ENCODE measurements around the gene CELSR1. TPM values are rescaled to one million over a fixed set of nuclear protein-coding genes. Genes with fewer than 3 reads are reported as not detected.

The CELSR1 gene
- total RNA-seq, 2 experiments from 2014 or later, result 3.7 to 5.2 TPM

DNA sequence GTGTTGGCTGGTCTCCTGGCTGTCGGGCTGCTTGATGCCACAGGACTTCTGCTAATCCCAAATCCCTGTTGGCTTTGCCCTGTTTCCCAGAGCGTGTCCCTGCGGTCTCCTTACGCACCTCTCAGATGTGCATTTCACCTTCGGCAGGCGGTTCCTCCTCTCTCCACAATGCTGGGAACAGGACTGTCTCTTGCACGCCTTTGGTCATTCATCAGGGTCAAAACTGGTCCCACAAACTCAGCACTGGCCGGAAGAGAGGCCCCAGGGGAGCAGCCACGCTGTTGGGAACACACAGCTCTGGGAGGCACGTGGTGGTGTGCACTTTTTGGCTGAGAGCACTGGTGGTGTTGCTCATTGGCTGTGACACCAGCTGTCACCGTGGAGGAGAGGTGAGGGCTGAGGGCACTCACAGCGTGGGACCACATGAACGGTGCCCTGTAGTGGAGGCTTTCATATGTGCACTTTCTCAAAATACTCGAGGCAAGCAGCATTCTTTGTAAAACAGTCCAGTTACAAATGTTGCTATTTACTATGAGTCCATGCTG is 217.2 kb downstream of the CELSR1 start:
- no peak overlapping the region for H3K4me2 ChIP-seq (ENCODE audit: low read length)

GRCh38 chr22:46319319-46319718 is 218.1 kb downstream of the CELSR1 start:
- no peak overlapping the region for H3K4me3 ChIP-seq (ENCODE audit: low read depth, low read length, poor library complexity, severe bottlenecking)
- no peak overlapping the region for H3K4me2 ChIP-seq (ENCODE audit: low read length)
- TF ChIP-seq CTCF (conservative IDR thresholded peaks at IDR 0.05; ENCODE audit: low read length) (no peak), EZH2phosphoT487 (IDR thresholded peaks at IDR 0.05; ENCODE audit: borderline replicate concordance, low read depth, low read length) (no peak)
- ChIA-PET CTCF (ENCODE audit: unreplicated experiment) (no interaction called here), POLR2A (no interaction called here)
- H3K79me2 ChIP-seq (ENCODE audit: insufficient read depth, low read depth, low read length), result no peaks in the 10 kb centered on the region
- no peak for DNase-seq (ENCODE audit: low spot score)
- no TSS peak for BruUV-seq (replicated peaks)
- no peaks in the 10 kb centered on the region for H3K9me2 ChIP-seq (ENCODE audit: insufficient read depth, low read length)
- no peak overlapping the region for H2AFZ ChIP-seq (ENCODE audit: low read length)
- no peaks in the 10 kb centered on the region for H3K9me3 ChIP-seq (ENCODE audit: low read length)
- intact Hi-C loops (cut with micrococcal nuclease; ENCODE audit: unreplicated experiment), result loop anchor here (10.0 kb wide), 1 partner anchor 325 kb away; no protein-coding TSS in a partner anchor
- H3K27ac ChIP-seq (ENCODE audit: low read depth, low read length, poor library complexity, severe bottlenecking), result no peak overlapping the region
- H3K36me3 ChIP-seq (ENCODE audit: insufficient read depth, low read length), result peaks cover 94% of the 10 kb centered on the region
- H4K20me1 ChIP-seq (ENCODE audit: insufficient read depth, low read length), result no peaks in the 10 kb centered on the region; the same call in 1 of the 2 replicates
- H3K4me1 ChIP-seq (ENCODE audit: insufficient read depth, low read length, poor library complexity, severe bottlenecking), result no peaks in the 10 kb centered on the region

More for the DNA sequence above, 217.2 kb downstream of the CELSR1 start:
- DNase-seq (ENCODE audit: low spot score), result no peak
- Histone ChIP-seq H3K9me3 (ENCODE audit: low read length) (no peaks in the 10 kb centered on the region), H2AFZ (ENCODE audit: low read length) (no peak overlapping the region), H4K20me1 (ENCODE audit: insufficient read depth, low read length) (no peaks in the 10 kb centered on the region; the same call in 1 of the 2 replicates), H3K79me2 (ENCODE audit: insufficient read depth, low read depth, low read length) (no peaks in the 10 kb centered on the region), H3K27ac (ENCODE audit: low read depth, low read length, poor library complexity, severe bottlenecking) (no peak overlapping the region), H3K4me1 (ENCODE audit: insufficient read depth, low read length, poor library complexity, severe bottlenecking) (no peaks in the 10 kb centered on the region), H3K36me3 (ENCODE audit: insufficient read depth, low read length) (peaks cover 93% of the 10 kb centered on the region), H3K9me2 (ENCODE audit: insufficient read depth, low read length) (no peaks in the 10 kb centered on the region), H3K4me3 (ENCODE audit: low read depth, low read length, poor library complexity, severe bottlenecking) (no peak overlapping the region)
- TF ChIP-seq CTCF (conservative IDR thresholded peaks at IDR 0.05; ENCODE audit: low read length) (no peak), EZH2phosphoT487 (IDR thresholded peaks at IDR 0.05; ENCODE audit: borderline replicate concordance, low read depth, low read length) (no peak)
- ChIA-PET POLR2A (no interaction called here), CTCF (ENCODE audit: unreplicated experiment) (no interaction called here)
- BruUV-seq (replicated peaks), result no TSS peak
- intact Hi-C loops (cut with micrococcal nuclease; ENCODE audit: unreplicated experiment), result no loop called here

GRCh38 chr22:46318576-46318975 is 218.8 kb downstream of the CELSR1 start:
- ChIA-PET POLR2A (interaction anchor here (0.7 kb wide), 1 partner anchor 296 kb away, joined by 3 read pairs; no protein-coding TSS in a partner anchor), CTCF (ENCODE audit: unreplicated experiment) (no interaction called here)
- Histone ChIP-seq H3K27ac (ENCODE audit: low read depth, low read length, poor library complexity, severe bottlenecking) (no peak overlapping the region), H3K4me3 (ENCODE audit: low read depth, low read length, poor library complexity, severe bottlenecking) (no peak overlapping the region), H3K9me3 (ENCODE audit: low read length) (no peaks in the 10 kb centered on the region), H2AFZ (ENCODE audit: low read length) (no peak overlapping the region), H3K36me3 (ENCODE audit: insufficient read depth, low read length) (peaks cover 97% of the 10 kb centered on the region), H4K20me1 (ENCODE audit: insufficient read depth, low read length) (no peaks in the 10 kb centered on the region; the same call in 1 of the 2 replicates), H3K4me1 (ENCODE audit: insufficient read depth, low read length, poor library complexity, severe bottlenecking) (no peaks in the 10 kb centered on the region), H3K79me2 (ENCODE audit: insufficient read depth, low read depth, low read length) (no peaks in the 10 kb centered on the region), H3K4me2 (ENCODE audit: low read length) (no peak overlapping the region), H3K9me2 (ENCODE audit: insufficient read depth, low read length) (no peaks in the 10 kb centered on the region)
- intact Hi-C loops (cut with micrococcal nuclease; ENCODE audit: unreplicated experiment), result loop anchor here (10.0 kb wide), 1 partner anchor 324 kb away; no protein-coding TSS in a partner anchor
- DNase-seq (ENCODE audit: low spot score), result no peak
- TF ChIP-seq EZH2phosphoT487 (IDR thresholded peaks at IDR 0.05; ENCODE audit: borderline replicate concordance, low read depth, low read length), result no peak
- TF ChIP-seq CTCF (conservative IDR thresholded peaks at IDR 0.05; ENCODE audit: low read length), result no peak
- no TSS peak for BruUV-seq (replicated peaks)

All from OCI-LY7 (cell line).